Hepatocyte (in vitro differentiated cells): ENCODE results near the gene WDR33.
"Not testable (repeated sequence)": the region's sequence is repeated elsewhere in the genome, so short reads cannot be mapped to it uniquely, and the experiment has no call there.

Experiments used
- EZH2 ChIP-seq: fragments of 200-600 bp; sonication (generic); IDR thresholded peaks from 2 replicates; pipeline ENCODE4 v1.6.1; 2016; ENCODE audit warnings: antibody characterized with exemption, mild to moderate bottlenecking, borderline replicate concordance
- TF ChIP-seq, protein P1 (sequence below): fragments of 200-600 bp; sonication (generic); IDR thresholded peaks from 2 replicates; pipeline ENCODE4 v1.5.1; 2016; ENCODE audit warnings: antibody characterized with exemption, mild to moderate bottlenecking; ENCODE audit not compliant: poor library complexity

DNA sequence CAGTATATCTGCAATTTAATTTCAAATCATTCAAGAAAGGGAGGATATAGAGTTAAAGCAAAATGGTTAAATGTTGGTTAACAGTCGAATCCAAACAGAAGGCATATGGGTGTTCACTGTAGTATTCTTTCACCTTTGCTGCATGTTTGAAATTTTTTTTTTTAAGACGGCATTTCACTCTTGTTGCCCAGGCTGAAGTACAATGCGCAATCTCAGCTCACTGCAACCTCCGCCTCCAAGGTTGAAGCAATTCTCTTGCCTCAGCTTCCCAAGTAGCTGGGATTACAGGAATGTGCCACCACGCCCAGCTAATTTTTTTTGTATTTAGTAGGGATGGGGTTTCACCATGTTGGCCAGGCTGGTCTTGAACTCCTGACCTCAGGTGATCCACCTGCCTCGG lies 4.1 kb downstream of the WDR33 start:
- TF ChIP-seq, protein P1, sequence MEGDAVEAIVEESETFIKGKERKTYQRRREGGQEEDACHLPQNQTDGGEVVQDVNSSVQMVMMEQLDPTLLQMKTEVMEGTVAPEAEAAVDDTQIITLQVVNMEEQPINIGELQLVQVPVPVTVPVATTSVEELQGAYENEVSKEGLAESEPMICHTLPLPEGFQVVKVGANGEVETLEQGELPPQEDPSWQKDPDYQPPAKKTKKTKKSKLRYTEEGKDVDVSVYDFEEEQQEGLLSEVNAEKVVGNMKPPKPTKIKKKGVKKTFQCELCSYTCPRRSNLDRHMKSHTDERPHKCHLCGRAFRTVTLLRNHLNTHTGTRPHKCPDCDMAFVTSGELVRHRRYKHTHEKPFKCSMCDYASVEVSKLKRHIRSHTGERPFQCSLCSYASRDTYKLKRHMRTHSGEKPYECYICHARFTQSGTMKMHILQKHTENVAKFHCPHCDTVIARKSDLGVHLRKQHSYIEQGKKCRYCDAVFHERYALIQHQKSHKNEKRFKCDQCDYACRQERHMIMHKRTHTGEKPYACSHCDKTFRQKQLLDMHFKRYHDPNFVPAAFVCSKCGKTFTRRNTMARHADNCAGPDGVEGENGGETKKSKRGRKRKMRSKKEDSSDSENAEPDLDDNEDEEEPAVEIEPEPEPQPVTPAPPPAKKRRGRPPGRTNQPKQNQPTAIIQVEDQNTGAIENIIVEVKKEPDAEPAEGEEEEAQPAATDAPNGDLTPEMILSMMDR = not testable (repeated sequence)
- TF ChIP-seq EZH2 = not testable (repeated sequence)
